ENCODE data around the gene TARS1.

Gene TARS1
- total RNA-seq: 66.4 to 73.7 reads per million in 2 donors

GRCh38 chr5:33440482-33441240 is at the start of gene TARS1:
Gene TARS1, plus strand, starts transcription at chr5:33440965. Its CDS starts 122 bp downstream, at chr5:33441087.
- peak; percentile 78 to 98 (median 93) for DNase-seq

GRCh38 chr5:33398501-33398900 is 42.3 kb upstream of the TARS1 start:
- no peak for DNase-seq

GRCh38 chr5:33400675-33401074 is 40.1 kb upstream of the TARS1 start:
- no peak for DNase-seq

- no peak for DNase-seq
These were observed 39.0 kb upstream of the TARS1 start for GRCh38 chr5:33401482-33402390.

- no peak for DNase-seq
These were observed 37.6 kb upstream of the TARS1 start for GRCh38 chr5:33403187-33403586.

DNA sequence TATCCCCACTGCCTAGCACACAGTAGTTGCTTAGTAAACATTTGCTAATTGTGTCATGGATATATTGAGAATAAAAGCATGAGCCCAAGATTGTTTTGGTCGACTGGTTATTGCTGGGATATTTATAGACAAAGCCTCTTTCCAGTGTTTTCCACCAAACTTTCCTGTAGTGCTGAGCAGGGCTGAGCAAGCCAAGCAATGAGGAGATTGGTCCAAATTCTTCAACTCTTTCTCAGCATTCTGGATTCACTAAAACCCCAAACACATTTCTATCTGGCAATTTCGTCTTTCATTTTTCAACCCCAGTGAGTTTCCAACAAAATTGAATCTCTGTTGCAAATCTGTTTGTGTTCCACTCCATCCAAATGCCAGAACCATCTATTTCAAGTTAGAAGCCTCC is 31.9 kb upstream of the TARS1 start:
- no peak for DNase-seq

DNA sequence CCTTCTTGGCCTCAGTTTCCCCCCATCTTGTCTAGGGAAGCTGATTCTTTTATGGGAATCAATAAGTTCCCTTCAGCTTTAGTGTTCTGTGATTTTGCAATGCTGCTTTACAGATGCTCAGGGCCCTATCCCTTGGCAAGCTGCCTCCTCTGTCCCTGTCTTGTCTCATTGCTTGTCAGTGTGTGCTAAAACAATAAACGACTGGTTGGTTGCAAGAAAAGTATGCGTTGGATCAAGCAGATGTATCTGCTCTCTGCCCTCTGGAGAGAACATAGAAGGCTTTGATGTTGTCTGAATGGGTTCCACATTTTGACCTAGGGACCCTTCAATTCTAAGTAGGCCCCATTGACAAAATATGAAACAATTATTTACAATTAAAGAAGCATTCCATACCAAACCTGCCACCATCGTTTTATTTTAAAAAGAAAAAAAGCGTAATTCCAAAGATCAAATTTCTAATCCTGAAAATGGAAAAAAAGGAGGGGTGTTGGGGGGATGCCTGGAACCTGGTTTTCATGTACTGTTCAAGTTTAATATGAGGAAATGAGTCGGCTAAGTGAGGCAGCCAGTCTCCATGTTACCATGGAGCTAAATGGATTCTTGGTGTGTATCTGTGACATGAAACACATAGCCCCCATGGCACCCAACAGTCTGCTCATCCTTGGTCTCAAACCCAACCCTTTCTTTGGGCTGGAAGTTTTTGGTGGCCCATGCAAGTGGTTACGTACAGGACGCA is 31.2 kb upstream of the TARS1 start:
- no peak for DNase-seq

GRCh38 chr5:33410221-33410620 is 30.5 kb upstream of the TARS1 start:
- no peak for DNase-seq

DNA sequence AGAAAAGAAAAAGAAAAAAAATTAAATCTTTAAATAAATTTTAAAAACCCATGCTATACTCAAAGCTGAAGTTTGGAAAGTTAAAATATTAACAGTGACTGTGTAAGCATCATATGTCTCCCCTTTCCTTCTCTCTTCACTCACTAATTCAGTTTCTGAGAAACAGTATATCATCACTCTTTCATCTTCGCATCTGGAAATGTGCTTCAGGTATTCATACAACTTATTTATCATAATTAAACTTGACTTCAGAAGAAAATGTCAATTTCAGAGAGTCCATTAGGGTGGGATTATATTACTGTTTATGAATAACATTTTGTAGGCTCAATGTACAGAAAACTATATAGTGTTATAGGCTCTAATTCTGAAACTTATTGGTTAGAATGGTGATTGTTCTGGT is 29.3 kb upstream of the TARS1 start:
- DNase-seq: no peak

GRCh38 chr5:33415811-33416354 is 24.9 kb upstream of the TARS1 start:
- no peak for DNase-seq

- DNase-seq: no peak
These were observed 23.1 kb upstream of the TARS1 start for GRCh38 chr5:33417632-33418031.

DNA sequence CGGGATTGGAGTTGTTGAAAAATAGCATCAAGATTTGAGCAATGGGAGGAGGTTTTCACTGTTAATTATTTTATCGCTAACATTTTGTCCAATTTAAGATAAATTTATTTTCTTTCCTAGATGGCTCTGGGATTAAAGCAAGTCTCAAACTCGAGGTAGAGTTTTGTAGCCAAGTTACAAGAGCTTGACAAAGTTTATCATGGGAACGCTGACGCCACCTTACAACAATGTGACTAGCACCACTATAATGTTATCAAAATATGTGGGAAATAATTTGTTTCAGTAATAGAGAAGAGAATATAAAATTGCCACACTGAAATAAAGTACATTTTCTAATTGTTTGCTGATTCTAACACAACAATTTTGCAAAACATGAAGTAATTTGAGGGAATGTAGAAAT is 19.8 kb upstream of the TARS1 start:
- DNase-seq: no peak

GRCh38 chr5:33422191-33422590 is 18.6 kb upstream of the TARS1 start:
- no peak for DNase-seq

GRCh38 chr5:33423018-33423630 is 17.6 kb upstream of the TARS1 start:
- peak in 1 of 5 experiments; percentile 2 for DNase-seq

DNA sequence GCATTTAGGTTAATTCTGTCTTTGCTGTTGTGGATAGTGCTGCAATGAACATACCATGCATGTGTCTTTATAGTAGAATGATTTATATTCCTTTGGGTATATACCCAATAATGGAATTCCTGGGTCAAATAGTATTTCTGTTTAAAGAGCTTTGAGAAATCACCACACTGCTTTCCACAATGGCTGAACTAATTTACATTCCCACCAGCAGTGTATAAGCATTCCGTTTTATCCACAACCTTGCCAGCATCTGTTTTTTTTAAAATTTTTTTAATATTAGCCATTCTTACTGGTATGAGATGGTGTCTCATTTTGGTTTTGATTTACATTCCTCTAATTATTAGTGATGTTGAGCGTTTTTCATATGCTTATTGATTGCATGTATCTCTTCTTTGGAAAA is 15.5 kb upstream of the TARS1 start:
- no peak for DNase-seq

DNA sequence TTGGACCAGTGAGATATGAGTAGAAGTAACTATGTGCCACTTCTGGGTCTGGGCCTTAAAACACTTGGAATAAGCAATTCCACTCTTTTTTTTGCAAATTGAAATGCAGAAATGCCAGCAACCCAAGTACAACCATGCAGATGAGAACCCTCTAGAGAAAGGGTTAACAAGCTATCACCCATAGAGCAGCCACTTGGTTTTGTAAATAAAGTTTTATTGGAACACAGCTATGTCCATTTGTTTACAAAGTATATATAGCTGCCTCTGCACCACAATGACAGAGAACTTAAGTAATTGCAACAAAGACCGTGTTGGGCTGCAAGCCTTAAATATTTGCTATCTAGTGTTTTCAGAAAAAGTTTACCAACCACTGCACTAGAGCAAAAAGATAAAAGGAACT is 9.8 kb upstream of the TARS1 start:
- DNase-seq: no peak

- no peak for DNase-seq
These were observed 8.1 kb upstream of the TARS1 start for GRCh38 chr5:33432656-33433055.

GRCh38 chr5:33433303-33434240 is 7.2 kb upstream of the TARS1 start:
- DNase-seq: no peak

DNA sequence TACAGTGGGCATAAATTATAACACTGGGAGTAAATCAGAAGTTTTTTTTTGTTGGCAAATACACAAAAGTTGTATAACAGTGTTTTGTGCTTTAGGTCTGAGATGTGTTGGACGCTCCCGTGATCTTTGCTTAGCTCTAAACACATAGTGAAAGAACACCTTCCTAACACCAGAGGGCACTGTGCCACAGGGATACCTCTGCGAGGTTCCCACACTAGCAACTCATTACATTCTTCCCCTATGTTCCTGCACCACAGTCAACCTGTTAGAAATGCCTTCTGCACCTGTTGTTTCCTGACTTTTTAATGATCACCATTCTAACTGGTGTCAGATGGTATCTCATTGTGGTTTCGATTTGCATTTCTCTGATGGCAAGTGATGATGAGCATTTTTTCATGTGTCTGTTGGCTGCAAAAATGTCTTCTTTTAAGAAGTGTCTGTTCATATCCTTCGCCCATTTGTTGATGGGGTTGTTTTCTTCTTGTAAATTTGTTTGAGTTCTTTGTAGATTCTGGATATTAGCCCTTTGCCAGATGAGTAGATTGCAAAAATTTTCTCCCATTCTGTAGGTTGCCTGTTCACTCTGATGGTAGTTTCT is 4.8 kb upstream of the TARS1 start:
- DNase-seq: peak in 4 of 5 experiments; percentile 45 to 85 (median 48)

DNA sequence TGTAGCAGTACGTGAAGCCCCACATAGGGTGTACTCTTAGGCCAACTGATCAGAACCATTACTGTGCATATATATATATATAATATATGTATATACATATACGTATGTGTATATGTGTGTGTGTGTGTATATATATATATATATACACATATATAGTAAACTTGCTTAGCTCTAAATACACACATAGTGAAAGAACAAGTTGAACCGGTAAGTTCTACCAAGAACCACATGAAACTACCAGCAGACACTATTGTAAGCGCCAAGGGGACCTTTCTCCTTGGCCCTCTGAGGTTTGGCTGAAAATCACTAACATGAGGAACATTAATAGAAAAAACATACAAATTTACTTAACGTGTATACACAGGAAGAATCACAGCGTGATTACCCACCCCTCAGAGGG is 1.8 kb upstream of the TARS1 start:
- DNase-seq: no peak
